GM12892 (cell line): Measurements from ENCODE around the gene CD5L.

ENCODE experiments used
- POLR2A ChIP-seq: IDR thresholded peaks from 2 replicates; pipeline ENCODE4 v1.6.1; 2011; ENCODE audit warnings: low read depth, low read length, control low read depth
- POLR2AphosphoS5 ChIP-seq: IDR thresholded peaks from 2 replicates; pipeline ENCODE4 v1.6.1; 2011; ENCODE audit warnings: low read depth, low read length, control low read depth

DNA sequence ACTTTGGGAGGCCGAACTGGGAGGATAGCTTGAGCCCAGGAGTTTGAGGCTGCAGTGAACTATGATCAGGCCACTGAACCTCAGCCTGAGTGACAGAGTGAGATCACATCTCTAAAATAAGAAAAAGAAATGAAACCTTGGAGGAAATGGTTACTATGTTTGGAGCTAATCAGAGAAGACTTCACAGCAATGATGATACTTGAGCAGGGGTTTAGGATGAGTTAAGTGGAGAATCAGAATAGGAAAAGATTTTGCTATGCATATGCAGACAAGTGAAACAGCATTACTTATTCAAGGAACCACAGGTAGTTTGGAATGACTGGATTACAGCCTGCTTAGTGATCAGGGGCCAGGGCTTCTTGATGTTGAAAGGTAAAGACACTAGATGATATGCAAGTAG is 1.3 kb upstream of the CD5L start:
- TF ChIP-seq POLR2AphosphoS5 (no peak), POLR2A (no peak)
